HG03196 (cell line): Measurements from ENCODE around the gene PRELID2.
"Not testable (repeated sequence)": the region's sequence is repeated elsewhere in the genome, so short reads cannot be mapped to it uniquely, and the experiment has no call there.

Source experiments
- ATAC-seq: cut with Tn5 transposase; IDR thresholded peaks from one replicate; pipeline ENCODE4 v1.9.1; 2021; ENCODE audit not compliant: unreplicated experiment

The PRELID2 gene

DNA sequence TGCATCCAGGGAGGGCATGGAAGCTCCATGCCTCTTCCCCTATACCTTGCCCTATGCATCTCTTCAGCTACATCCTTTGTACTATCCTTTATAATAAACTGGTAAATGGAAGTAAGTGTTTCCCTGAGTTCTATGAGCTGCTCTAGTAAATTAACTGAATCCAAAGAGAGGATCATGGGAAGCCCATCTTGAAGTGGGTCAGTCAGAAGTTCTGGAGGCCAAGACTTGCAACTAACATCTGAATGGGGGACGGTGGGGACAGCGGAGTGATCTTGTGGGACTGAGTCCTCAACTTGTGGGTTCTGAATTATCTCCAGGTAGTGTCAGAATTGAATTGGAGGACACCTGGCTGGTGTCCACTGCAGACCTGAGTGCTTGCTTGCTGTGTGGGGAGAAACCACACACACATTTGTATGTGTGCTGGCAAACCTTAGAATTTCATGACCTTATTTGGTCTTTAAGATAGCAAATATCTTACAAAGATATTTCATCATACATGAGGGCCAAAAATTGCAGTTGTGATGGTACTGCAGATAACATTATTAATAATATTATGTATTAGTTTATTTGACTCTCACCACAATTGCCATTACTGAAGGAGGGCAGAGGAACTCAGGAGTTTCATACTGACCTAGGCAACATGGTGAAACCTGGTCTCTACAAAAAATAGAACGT is 5.5 kb upstream of the PRELID2 start:
- no peak for ATAC-seq

DNA sequence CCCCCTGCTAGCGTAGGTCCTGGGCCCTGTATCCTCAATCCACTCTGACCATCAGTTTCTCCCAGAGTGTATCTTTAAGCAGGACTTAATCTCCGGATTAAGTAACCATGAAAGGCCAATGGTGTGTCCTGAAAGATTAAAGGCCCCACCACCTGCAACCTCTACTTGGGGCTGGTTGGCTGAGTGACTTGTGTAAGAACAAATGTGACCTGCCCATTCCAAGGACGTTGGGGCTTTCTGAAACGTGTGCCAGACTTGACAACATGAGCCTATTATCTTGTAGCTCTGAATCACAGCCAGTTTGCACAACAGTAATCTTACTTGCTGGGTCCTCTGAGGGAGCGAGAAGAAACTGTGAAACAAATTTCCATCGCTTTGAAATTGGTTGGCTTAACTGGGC is 3.1 kb upstream of the PRELID2 start:
- ATAC-seq: no peak

DNA sequence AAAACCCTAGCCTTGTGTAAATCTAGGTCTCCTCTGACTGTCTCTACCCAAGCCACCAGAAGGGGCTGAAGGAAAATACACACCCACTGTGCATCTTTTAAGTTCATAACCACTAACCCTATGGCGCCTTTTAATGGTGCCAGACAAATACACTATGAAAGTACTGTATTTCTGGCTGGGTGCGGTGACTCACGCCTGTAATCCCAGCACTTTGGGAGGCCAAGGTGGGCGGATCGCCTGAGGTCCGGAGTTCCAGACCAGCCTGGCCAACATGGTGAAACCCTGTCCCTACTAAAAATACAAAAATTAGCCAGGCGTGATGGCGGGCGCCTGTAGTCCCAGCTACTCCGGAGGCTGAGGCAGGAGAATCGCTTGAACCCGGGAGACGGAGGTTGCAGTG is 1.1 kb upstream of the PRELID2 start:
- ATAC-seq: not testable (repeated sequence)

DNA sequence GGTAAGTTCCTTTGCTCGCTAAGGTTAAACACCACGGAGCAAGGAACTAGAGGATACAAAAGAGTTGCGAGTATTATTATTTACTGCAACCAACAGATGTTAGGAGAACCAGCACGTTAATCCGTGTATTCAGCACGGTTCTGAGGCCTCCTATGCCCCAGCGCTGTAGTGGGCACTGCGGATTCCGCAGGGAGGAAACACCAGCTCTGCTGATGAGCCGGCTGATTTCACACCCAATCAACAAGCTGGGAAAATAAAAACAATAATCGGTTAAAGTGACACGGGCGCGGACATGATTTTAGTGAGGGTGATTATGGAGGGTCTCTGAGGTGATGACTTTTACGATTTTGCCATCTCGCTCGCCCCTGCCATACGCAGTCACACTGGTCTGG is 702 bp upstream of the PRELID2 start:
- no peak for ATAC-seq

DNA sequence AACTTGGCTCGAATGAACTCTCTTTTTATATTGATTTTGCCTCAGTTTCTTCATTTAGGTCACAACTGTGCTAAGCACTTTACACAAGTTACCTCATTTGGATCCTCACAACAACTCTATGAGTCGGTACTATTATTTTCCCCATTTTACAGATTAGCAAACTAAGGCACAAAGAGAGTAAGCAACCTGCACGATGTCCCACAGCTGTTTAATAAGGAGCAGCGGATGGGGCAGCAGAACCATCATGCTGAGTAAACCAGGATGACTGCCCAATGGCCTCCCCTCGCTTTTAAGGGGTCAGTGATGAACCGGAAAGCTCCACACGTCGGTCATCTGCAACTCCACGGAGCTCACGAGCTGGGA is 607 bp downstream of the PRELID2 start:
- no peak for ATAC-seq

DNA sequence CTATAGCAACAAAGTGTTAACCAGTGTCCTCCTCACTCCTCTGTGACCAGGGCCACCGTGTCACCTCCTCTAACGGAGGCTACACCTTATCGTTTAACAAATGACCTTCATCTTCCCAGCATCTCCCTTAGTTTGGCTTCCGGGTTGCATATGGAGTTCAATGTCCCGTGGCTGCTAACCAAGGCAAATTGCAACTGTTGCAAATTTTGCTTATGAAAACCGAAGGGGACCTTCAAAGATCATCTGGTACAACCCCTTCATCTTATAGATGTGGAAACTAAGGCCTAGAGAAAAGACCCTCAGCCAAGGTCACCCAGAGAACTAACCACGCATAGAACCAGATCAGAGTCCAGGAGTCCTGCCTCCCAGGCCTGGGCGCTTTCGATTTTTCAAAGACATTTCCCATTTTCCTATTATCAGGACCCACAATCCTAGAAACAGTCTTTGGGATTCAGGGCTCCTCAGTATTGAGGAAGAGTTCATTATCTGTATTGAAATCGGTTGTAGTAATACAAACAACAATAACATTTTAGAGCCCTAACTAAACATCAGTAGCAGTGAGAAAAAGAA is 1.4 kb downstream of the PRELID2 start:
- ATAC-seq: no peak

DNA sequence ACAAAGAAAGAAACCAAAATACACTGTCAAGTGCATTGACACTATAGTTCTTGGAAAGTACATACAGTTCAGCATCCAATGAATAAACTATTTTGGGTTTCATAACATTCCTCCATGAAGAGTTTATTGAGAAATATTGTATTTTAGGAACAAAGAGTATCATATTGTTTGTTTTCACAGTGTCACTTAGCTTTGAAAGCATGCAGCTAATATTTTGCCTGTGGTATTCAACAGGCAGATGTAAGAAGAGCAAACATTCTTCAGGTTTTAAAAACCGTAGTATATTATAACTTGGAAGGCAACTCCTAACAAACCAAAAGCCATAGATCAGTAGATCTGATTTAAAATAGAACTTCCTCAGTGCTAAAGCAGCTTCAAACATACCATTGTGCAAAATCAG is 4.5 kb downstream of the PRELID2 start:
- ATAC-seq: no peak

DNA sequence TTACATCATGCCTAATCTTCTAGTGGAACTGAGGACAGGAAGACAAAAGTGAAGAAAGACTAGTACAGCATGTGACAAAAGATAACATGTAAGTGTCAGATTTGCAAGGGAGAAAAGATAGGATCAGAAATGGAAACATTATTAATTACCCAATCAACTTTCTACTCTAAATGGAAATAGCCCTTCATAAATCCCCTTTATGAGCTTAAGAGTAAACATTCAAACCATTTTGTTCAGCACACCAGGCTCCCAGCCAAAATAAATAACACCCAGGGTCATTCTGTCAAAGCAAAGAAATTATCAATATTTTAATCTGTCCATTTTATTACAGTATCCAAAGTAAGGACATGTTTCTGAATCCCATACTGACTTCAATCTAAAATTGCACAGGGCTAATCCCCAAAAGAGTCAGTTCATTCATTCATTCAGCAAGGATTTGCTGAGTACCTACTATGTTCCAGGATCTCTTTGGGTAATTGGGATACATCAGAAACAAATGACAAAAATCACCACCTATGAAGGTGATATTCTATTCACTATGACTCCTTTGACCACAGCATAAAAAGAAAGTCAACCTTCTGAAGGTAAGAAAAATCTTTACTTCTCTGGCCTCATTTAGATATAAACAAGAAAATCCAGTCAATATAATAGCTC is 5.3 kb downstream of the PRELID2 start:
- no peak for ATAC-seq

DNA sequence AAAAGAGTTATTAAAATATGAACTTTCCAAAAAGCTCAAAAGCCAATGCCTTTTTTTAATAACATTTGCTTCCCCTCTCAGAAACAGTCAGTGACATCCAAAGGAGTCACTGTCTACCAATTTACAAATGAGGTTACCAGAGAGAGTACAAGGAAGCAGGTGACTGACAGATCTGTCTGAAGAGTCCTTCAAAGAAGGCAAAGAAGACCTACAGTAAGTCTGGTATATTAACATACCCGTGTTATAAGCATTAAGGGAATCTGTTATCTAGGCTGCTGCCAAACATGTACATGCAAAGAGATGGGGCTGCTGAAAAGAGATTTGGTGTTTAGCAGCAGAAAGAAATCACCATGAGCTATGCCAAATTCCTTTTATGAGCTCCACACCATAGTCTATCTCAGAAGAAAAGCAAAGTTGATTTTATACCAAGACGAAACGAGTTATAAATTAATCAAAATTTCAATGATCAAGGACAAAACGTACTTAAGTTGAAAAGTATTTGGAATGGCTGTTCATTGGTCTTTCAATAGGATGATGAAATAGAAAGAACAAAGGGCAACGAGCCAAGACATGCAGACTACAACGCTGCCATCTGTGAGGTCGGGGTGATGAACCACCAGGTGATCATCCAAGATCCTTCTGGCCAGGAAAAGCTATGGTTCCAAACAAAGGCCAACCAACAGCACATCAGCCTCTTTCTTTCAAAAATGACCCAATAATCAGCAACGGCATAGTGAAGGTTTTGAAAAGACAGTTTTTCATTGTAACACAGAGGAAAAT is 8.1 kb downstream of the PRELID2 start:
- no peak for ATAC-seq

DNA sequence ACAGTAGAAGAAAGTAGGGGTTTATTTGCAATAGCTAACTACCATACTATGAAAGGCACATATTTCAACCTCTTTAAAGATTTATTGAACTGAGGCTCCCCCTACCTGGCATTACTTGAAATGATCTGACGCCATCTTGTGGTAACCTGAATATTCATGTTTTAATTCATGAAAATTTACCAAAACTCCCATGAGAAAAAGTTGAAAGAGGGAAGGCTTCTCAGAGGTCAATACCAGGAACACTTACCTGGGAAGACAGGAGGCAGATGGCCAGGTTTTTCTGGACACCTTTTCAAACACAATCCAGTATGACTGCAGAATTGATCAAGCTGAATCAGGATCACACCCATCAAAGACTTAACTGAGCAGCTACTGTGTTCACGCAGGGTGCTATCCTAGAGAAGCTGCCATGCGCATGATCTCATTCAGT is 9.4 kb downstream of the PRELID2 start:
- peak; percentile 55 for ATAC-seq

DNA sequence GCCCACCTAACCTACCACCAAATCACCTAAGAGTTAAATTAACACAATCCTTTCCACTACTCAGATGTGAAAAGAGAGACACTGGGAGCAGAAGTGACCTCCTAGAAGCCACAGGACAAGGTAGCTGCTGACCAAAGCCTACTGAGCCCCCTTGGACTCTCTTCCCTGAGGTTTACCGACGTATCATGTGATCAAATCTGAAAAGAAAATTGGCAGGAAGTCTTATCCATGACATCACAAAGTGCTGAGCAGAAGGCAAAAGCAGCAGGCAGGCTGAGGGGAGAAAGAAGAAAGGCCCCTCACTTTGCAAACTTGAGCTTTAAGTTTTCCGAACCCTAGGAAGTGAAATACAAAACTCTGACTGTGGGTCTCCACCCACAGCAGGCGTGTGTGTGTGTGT is 11.1 kb downstream of the PRELID2 start:
- no peak for ATAC-seq

DNA sequence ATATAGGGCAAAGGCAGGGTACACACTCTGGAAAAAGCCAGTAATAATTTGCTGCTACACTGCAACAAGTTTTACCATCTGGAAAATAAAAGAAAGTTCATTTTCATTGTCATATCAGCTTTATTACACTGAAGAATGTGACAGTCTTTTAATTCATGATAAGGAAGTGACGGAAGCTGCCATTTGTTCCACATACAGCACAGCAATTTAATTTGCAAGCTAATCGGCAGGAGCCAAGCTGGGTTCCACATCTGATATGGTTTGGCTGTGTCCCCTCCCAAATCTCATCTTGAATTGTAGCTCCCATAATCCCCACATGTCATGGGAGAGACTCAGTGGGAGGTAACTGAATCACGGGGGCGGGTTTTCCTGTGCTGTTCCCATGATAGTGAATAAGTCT is 16.5 kb downstream of the PRELID2 start:
- ATAC-seq: no peak

DNA sequence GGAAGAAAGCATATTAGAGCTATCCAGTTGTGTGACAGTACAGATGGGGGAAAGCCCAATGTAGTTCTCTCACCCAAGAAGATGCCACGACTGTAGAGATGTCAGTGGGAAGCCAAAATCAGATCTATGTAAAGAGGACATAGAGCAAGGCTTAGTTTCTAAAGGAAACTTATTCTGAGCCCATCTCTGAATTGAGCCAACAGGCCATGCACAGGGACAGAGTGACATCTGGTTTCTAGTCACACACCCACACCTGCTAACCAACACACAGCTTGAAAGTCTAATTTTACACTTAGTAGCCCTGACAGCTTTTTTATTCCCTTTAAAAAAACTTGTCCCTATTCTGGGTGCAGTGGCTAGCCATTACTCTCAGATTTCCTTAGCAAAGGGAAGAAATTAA is 22.3 kb downstream of the PRELID2 start:
- no peak for ATAC-seq

DNA sequence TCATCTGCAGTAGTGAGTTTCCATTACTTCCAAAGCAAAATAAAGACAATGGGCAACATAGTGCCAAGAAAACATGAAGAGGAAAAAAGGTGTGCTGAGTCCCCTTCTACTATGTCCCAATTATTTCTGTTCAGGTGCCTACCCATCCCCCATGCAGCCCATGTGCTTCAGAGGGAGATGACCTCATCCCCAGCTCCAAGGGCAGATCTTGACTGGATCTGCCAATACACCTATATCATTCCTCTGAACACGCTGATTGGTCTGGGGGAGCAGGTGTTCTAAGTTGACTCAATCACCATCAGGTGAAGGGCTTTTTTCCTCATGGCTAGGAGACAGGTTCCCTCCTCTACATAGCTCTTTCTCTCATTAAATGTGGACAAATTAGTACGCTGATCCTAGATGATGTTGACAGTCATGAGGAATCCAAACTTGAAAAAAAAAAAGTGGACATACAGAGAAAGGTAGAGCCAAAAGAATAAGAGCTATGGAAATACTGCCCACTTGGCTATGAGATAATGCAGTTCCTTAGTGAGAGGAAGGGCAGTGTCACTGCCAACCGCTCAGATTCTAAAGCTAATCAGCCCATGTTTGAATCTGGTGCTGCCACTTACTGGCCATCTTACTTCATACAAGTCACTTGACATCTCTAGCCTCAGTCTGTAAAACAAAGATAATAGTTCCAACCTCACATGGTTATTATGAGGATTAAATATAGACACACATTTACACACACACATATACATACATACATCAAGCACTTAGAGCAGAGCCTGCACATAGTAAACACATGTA is 23.1 kb downstream of the PRELID2 start:
- ATAC-seq: no peak

DNA sequence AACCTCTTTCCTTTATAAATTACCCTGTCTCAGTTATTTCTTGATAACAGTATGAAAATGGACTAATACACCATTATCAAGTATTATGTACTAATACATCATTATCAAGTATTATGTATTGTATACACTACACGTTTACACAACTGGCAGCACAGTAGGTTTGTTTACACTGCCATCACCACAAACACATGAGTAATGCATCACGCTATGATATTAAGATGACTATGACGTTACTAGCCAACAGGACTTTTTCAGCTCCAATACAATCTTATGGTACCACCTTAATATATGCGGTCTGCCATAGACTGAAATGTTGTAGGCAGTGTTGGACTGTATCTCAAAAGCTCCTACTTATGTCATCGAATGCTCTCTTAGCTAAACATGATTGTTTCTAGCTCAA is 28.2 kb downstream of the PRELID2 start:
- no peak for ATAC-seq

DNA sequence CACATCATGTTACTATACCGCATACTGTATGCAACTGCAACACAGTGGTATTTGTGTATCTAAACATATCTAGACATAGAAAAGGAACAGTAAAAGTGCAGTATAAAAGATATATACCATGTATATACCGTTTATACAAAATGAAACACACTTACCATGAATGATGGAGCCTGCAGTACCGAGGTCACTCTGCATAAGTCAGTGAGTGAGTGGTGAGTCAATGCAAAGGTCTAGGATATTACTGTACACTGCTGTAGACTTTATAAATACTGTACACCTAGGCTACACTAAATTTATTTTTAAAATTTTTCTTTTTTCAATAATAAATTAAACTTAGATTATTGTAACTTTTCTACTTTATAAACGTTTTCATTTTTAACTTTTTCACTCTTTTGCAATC is 29.3 kb downstream of the PRELID2 start:
- no peak for ATAC-seq

DNA sequence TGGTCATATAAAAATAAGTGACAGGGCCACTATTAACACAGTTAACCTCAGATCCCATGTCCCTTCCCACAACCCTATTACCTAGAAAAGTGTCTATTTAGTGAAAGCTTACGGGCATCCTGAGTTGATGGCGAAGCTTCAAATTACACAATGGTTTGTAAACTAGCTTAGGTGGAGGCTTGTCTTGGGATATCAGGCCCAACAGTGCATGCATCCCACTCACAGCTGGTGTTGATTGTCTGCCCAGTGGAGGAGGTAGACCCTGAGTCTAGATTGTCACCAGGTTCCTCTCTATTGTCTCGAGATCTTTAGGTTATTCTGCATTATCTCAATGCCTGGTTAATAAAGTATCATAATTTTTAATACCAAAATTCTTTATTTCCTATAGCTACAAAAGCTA is 30.4 kb downstream of the PRELID2 start:
- no peak for ATAC-seq

DNA sequence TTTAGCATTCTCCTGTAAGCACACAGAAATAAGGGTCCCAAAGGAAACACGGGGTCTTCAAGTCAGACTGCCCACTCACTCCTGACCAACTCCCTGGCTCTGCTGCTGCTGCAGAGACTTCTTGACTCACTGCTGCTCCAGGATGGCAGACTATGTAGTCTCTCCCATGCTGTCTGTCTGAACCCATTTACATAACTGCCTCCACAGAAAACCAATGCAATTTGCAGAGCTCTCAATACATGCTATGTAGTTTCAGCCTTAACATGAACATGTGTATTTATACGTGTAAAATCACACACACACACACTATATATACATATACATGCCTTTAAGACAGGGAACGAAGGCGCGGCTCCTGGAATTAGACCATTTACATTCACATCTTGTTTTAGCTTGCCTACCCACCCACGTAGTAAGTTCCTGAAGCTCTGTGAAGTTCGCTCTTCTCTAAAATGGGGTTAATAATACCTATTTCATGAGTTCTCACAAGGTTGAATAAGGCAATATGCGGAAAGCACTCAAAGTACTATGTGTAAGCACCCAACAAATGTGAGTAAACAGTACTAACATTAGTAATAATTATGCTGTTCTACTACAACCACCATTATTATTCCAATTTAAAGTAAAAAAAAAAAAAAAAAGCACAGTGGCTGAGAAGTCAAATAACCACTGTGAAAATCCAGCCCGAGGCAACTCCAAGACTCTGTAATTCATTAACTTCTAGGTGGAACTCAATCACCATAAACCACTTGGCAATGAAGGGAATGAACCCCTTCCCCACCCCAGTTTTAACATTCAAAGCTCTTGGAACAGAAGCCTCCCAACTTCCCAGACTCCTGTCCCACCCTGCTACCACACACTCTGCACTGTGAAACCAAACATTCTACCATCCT is 31.8 kb downstream of the PRELID2 start:
- no peak for ATAC-seq

DNA sequence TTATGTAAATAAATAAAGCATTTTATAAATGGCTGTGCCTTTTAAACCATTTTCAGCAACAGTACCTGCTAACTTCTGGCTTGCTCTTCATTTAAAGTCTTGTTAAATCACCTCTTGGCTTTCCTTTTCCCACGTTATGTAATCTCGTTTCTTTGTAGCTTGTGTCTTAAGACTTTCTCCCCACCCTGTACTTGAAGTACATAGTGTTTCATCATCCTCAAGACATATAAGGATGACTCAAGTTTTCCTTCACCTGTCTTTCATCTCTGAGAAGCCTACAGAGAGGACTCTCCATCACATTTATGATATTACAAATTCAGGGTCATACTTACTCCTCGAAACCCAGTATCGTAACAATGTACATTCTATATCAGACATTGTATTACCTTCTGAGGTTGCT is 33.9 kb downstream of the PRELID2 start:
- no peak for ATAC-seq

DNA sequence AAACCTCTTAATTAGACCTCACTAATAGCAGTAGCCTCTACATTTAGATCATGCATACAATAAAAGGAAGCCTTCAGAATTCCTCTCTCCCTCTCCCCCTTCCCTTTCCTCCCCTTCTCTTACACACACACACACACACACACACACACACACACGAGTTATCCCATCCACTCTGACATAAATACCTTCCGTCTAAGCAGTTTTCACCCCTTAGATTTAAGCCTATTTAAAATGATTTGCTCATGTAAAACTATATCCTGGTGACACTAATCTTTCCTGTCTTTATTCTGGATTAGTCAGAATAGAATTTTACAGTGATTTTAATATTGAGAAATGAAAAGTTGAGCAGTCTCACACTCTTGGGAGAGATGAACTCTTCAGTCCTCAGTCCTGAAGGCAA is 35.0 kb downstream of the PRELID2 start:
- ATAC-seq: no peak
